DOHH2 (cell line): ENCODE results near the gene ABI2.

ENCODE experiments used
- EZH2phosphoT487 ChIP-seq: fragments of 200-600 bp; sonication (generic); IDR thresholded peaks from 2 replicates; pipeline ENCODE4 v1.6.1; 2017; ENCODE audit warnings: borderline replicate concordance, mild to moderate bottlenecking, antibody characterized with exemption, low read length, moderate library complexity, mixed read lengths
- TF ChIP-seq, protein P1 (sequence below): fragments of 200-600 bp; sonication (generic); IDR thresholded peaks from one replicate; pipeline ENCODE4 v1.5.1; 2014; ENCODE audit warnings: antibody characterized with exemption, mild to moderate bottlenecking, low read depth, low read length; ENCODE audit not compliant: poor library complexity, severe bottlenecking

DNA sequence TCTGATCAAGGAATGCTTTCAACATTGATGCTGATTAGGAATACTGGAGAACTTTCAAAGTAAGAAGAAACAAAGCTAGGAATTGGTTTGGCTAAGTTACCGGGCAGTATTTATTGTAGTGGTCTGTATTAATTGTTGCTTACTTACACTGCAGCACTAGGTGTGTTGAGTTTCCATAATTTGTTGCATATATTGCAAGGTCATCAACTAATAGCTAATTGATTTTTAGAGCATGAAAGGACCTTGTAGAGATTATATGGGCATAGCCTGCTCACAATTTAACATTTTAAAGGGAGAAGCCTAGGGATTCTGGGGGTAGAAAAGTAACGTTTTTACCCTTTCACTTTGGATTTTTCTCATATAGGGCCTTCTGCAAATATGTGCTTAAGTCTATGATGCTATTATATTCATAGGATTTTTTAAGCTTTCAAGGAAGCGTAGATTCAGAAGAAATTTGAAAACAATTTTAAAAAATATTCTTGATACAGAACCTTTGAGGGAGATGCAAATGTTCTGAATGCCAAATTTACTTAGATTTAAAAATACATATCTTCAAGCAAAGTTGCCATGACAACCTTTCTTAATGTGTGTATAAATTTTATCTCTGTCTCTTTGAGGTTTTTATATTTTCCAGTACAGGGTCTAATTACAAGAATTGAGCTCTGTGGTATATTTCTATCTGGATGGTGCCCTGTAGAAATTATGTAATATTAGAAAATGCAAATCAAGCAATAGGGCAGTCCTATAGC lies 17.3 kb upstream of the ABI2 start:
- TF ChIP-seq, protein P1, sequence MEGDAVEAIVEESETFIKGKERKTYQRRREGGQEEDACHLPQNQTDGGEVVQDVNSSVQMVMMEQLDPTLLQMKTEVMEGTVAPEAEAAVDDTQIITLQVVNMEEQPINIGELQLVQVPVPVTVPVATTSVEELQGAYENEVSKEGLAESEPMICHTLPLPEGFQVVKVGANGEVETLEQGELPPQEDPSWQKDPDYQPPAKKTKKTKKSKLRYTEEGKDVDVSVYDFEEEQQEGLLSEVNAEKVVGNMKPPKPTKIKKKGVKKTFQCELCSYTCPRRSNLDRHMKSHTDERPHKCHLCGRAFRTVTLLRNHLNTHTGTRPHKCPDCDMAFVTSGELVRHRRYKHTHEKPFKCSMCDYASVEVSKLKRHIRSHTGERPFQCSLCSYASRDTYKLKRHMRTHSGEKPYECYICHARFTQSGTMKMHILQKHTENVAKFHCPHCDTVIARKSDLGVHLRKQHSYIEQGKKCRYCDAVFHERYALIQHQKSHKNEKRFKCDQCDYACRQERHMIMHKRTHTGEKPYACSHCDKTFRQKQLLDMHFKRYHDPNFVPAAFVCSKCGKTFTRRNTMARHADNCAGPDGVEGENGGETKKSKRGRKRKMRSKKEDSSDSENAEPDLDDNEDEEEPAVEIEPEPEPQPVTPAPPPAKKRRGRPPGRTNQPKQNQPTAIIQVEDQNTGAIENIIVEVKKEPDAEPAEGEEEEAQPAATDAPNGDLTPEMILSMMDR, result no peak
- no peak for TF ChIP-seq EZH2phosphoT487
